Stomach (tissue), 4 donors: ENCODE results near the gene UBLCP1.

Experiments
- EP300 ChIP-seq: sonication (generic); formaldehyde crosslinking; IDR thresholded peaks from one replicate; pipeline ENCODE4 v1.6.1; 2017; ENCODE audit warnings: antibody characterized with exemption
- POLR2A ChIP-seq, 4 donors: fragments of 450-650 bp; IDR thresholded peaks; one replicate each; pipeline ENCODE4 v1.6.1; 2016; ENCODE audit warnings: antibody characterized with exemption in 4 of 4, control low read depth in 2 of 4, mild to moderate bottlenecking in 1 of 4, moderate library complexity in 1 of 4
- TF ChIP-seq, protein P1 (sequence below), 7 experiments: fragments of 450-650 bp in 4 of 7; fragments of 200-600 bp in 3 of 7; sonication (generic) in 3 of 7; IDR thresholded peaks; one replicate each; pipeline ENCODE4 v1.5.1; 2016 to 2019; ENCODE audit warnings: antibody characterized with exemption in 7 of 7, control low read depth in 2 of 7, mild to moderate bottlenecking in 1 of 7

DNA sequence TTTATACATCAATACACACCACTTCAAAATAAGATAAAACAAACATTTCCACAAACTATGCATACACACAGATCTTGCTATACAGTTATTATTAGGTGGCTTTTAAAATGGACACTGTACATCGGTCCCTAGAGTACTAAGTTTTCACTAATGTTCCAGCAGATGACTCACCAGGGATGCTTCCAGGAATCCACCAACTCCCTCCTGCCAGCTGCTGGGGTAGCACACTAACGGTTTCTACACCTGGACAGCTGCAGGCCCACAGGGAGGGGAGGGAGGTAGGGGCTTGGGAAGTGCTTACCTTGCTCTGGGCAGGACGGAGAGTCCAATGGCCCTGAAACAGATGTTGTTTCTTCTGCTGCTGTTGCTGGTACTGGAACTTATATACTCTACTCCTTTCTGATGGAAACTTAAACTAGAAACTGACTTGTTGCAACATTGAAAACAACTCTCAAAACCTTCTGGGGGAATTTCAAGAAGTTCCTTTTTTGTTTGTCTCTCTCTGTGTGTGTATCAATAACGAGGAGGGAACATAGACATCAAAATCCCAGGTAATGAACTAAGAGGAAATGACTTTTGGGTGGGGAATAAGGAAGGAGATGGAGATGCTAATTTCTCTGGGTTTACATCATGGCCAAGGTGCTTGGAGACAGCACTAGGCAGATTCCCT, 67.2 kb downstream of the UBLCP1 start, which contains the start of gene IL12B:
- TF ChIP-seq, protein P1, sequence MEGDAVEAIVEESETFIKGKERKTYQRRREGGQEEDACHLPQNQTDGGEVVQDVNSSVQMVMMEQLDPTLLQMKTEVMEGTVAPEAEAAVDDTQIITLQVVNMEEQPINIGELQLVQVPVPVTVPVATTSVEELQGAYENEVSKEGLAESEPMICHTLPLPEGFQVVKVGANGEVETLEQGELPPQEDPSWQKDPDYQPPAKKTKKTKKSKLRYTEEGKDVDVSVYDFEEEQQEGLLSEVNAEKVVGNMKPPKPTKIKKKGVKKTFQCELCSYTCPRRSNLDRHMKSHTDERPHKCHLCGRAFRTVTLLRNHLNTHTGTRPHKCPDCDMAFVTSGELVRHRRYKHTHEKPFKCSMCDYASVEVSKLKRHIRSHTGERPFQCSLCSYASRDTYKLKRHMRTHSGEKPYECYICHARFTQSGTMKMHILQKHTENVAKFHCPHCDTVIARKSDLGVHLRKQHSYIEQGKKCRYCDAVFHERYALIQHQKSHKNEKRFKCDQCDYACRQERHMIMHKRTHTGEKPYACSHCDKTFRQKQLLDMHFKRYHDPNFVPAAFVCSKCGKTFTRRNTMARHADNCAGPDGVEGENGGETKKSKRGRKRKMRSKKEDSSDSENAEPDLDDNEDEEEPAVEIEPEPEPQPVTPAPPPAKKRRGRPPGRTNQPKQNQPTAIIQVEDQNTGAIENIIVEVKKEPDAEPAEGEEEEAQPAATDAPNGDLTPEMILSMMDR (IDR thresholded peaks at IDR 0.05): no peak
- no peak for TF ChIP-seq EP300
- no peak for TF ChIP-seq POLR2A (IDR thresholded peaks at IDR 0.05)
